H1 (cell line): Measurements from ENCODE around the gene MBOAT1. TPM values are rescaled to one million over a fixed set of nuclear protein-coding genes. Genes with fewer than 3 reads are reported as not detected.

ENCODE experiments used
- CTCF ChIA-PET: fragments of 300-600 bp; sonication (Branson Sonifier 250); formaldehyde crosslinking; loops from one replicate; lab custom pipeline; 2021; ENCODE audit not compliant: partially characterized antibody; lab: Charles Lee
- POLR2A ChIA-PET: fragments of 300-600 bp; sonication (Branson Sonifier 250); formaldehyde crosslinking; loops from one replicate; lab custom pipeline; 2021; ENCODE audit warnings: inconsistent platforms; ENCODE audit not compliant: partially characterized antibody; lab: Charles Lee
- DNase-seq, 2 experiments: peaks; one replicate each; pipeline versions ENCODE4 v3.0.0 to v3.0.0-alpha.2; 2010 to 2022; ENCODE audit warnings: low spot score in 2 of 2, low read depth in 1 of 2, mixed read lengths in 1 of 2
- FAIRE-seq: peaks from 2 replicates; lab custom pipeline; 2011; peaks lifted over from hg19 to GRCh38; lab: Jason Lieb, UNC
- H2AFZ ChIP-seq: 2 replicates; pipeline ENCODE4 v1.8.1; 2012; ENCODE audit warnings: low read length, inconsistent platforms
- H2AK5ac ChIP-seq: 2 replicates; pipeline ENCODE4 v1.6.1; 2013; ENCODE audit warnings: low read depth, low read length
- H2BK120ac ChIP-seq: replicated peaks from 2 replicates; pipeline ENCODE3; 2013; ENCODE audit warnings: low read depth, low read length, inconsistent platforms
- H2BK12ac ChIP-seq: 2 replicates; pipeline ENCODE4 v1.6.1; 2013; ENCODE audit warnings: low read depth, low read length
- H2BK15ac ChIP-seq: 2 replicates; pipeline ENCODE4 v1.6.1; 2013; ENCODE audit warnings: low read length
- H2BK20ac ChIP-seq: 2 replicates; pipeline ENCODE4 v1.6.1; 2013; ENCODE audit warnings: low read length
- H2BK5ac ChIP-seq: 2 replicates; pipeline ENCODE4 v1.6.1; 2013; ENCODE audit warnings: low read depth, low read length
- H3K14ac ChIP-seq: 2 replicates; pipeline ENCODE4 v1.6.1; 2013; ENCODE audit warnings: inconsistent platforms; ENCODE audit not compliant: insufficient read length
- H3K18ac ChIP-seq: 2 replicates; pipeline ENCODE4 v1.6.1; 2013; ENCODE audit warnings: low read length; ENCODE audit errors: extremely low read depth
- H3K23ac ChIP-seq: 2 replicates; pipeline ENCODE4 v1.6.1; 2013; ENCODE audit warnings: inconsistent platforms; ENCODE audit not compliant: insufficient read length
- H3K23me2 ChIP-seq: 2 replicates; pipeline ENCODE4 v1.6.1; 2013; ENCODE audit warnings: low read depth, low read length
- H3K27ac ChIP-seq: 2 replicates; pipeline ENCODE4 v1.6.1; 2011; ENCODE audit warnings: low read depth, low read length, inconsistent platforms
- H3K27me3 ChIP-seq, 4 experiments: replicated peaks in 1 of 4; 1 replicate in 1 of 4; 2 replicates in 3 of 4; pipeline versions ENCODE4 v1.6.1 to v1.8.1; 2011 to 2013; ENCODE audit warnings: low read length in 3 of 4, mild to moderate bottlenecking in 3 of 4, inconsistent platforms in 2 of 4, mixed read lengths in 2 of 4, moderate library complexity in 1 of 4; ENCODE audit not compliant: control insufficient read depth in 3 of 4, insufficient read depth in 3 of 4; ENCODE audit errors: extremely low read depth in 1 of 4
- H3K36me3 ChIP-seq, 4 experiments: 2 replicates each; pipeline versions ENCODE4 v1.6.1 to v1.8.1; 2011 to 2013; ENCODE audit warnings: mild to moderate bottlenecking in 4 of 4, low read length in 3 of 4, moderate library complexity in 2 of 4, control low read depth in 1 of 4, inconsistent platforms in 1 of 4; ENCODE audit not compliant: insufficient read depth in 4 of 4, control insufficient read depth in 2 of 4
- H3K4ac ChIP-seq: replicated peaks from 2 replicates; pipeline ENCODE3; 2013; ENCODE audit warnings: low read length, low read depth, mixed read lengths, inconsistent platforms; ENCODE audit not compliant: insufficient read length
- H3K4me1 ChIP-seq, 4 experiments: replicated peaks in 1 of 4; 1 replicate in 1 of 4; 2 replicates in 3 of 4; pipeline versions ENCODE4 v1.6.1 to v1.8.1; 2011 to 2013; ENCODE audit warnings: low read length in 3 of 4, inconsistent platforms in 2 of 4, mixed read lengths in 1 of 4; ENCODE audit not compliant: insufficient read depth in 4 of 4, control insufficient read depth in 3 of 4
- H3K4me2 ChIP-seq, 2 experiments: 2 replicates each; pipeline versions ENCODE4 v1.6.1 to v1.8.1; 2011 to 2013; ENCODE audit warnings: low read depth in 2 of 2, low read length in 2 of 2, control low read depth in 1 of 2, inconsistent platforms in 1 of 2, mild to moderate bottlenecking in 1 of 2; ENCODE audit not compliant: insufficient read depth in 1 of 2
- H3K4me3 ChIP-seq, 4 experiments: fragments of 200-600, 300-600 bp in 1 of 4; sonication (generic), shearing (Covaris generic), sonication (Bioruptor Twin) in 1 of 4; 2 replicates each; pipeline versions ENCODE4 v1.5.1 to v1.8.1; 2011 to 2016; ENCODE audit warnings: low read length in 4 of 4, low read depth in 3 of 4, control low read depth in 2 of 4, inconsistent platforms in 2 of 4, mild to moderate bottlenecking in 2 of 4, mixed read lengths in 1 of 4, moderate library complexity in 1 of 4; ENCODE audit not compliant: insufficient read depth in 2 of 4; ENCODE audit errors: extremely low read depth in 1 of 4
- H3K56ac ChIP-seq: replicated peaks from 2 replicates; pipeline ENCODE3; 2013; ENCODE audit warnings: low read depth, mild to moderate bottlenecking, mixed read lengths, low read length, inconsistent platforms; ENCODE audit not compliant: insufficient read length
- H3K79me1 ChIP-seq: 2 replicates; pipeline ENCODE4 v1.6.1; 2013; ENCODE audit warnings: low read depth, low read length, control low read depth
- H3K79me2 ChIP-seq, 2 experiments: 2 replicates each; pipeline versions ENCODE4 v1.6.1 to v1.8.1; 2012 to 2013; ENCODE audit warnings: low read length in 2 of 2, mild to moderate bottlenecking in 2 of 2, inconsistent platforms in 1 of 2; ENCODE audit not compliant: insufficient read depth in 2 of 2, control insufficient read depth in 1 of 2
- H3K9ac ChIP-seq, 4 experiments: replicated peaks in 1 of 4; 1 replicate in 1 of 4; 2 replicates in 3 of 4; pipeline versions ENCODE4 v1.6.1 to v1.8.1; 2011 to 2013; ENCODE audit warnings: low read depth in 3 of 4, low read length in 3 of 4, control low read depth in 2 of 4, mild to moderate bottlenecking in 2 of 4, moderate library complexity in 2 of 4, inconsistent platforms in 1 of 4; ENCODE audit errors: extremely low read depth in 1 of 4
- H3K9me3 ChIP-seq, 2 experiments: 2 replicates each; pipeline versions ENCODE4 v1.6.1 to v1.8.1; 2012 to 2013; ENCODE audit warnings: mild to moderate bottlenecking in 2 of 2, moderate library complexity in 2 of 2, control low read depth in 1 of 2, inconsistent platforms in 1 of 2, low read depth in 1 of 2, low read length in 1 of 2, mixed read lengths in 1 of 2; ENCODE audit not compliant: insufficient read depth in 2 of 2
- H4K20me1 ChIP-seq, 2 experiments: replicated peaks in 1 of 2; 2 replicates each; pipeline versions ENCODE3 to v1.8.1; 2011 to 2013; ENCODE audit warnings: inconsistent platforms in 2 of 2, low read length in 2 of 2, mild to moderate bottlenecking in 1 of 2; ENCODE audit not compliant: insufficient read depth in 2 of 2, control insufficient read depth in 1 of 2
- H4K5ac ChIP-seq: 2 replicates; pipeline ENCODE4 v1.6.1; 2013; ENCODE audit warnings: low read length, low read depth, mixed read lengths, inconsistent platforms; ENCODE audit not compliant: insufficient read length
- H4K8ac ChIP-seq: 2 replicates; pipeline ENCODE4 v1.8.0; 2013; ENCODE audit warnings: mild to moderate bottlenecking, moderate library complexity, low read length, inconsistent platforms; ENCODE audit not compliant: insufficient read depth; ENCODE audit errors: extremely low read depth
- H4K91ac ChIP-seq: replicated peaks from 2 replicates; pipeline ENCODE3; 2013; ENCODE audit warnings: low read length, mixed read lengths, inconsistent platforms; ENCODE audit not compliant: insufficient read length
- CTCF ChIP-seq, 3 experiments: IDR thresholded peaks; 1 replicate in 2 of 3; 2 replicates in 1 of 3; pipeline versions ENCODE4 v1.5.1 to v1.6.1; 2011; ENCODE audit warnings: low read length in 3 of 3, mild to moderate bottlenecking in 3 of 3, inconsistent platforms in 2 of 3, low read depth in 1 of 3, moderate library complexity in 1 of 3; ENCODE audit not compliant: insufficient read depth in 1 of 3; ENCODE audit errors: control extremely low read depth in 1 of 3
- KDM1A ChIP-seq: fragments of 200-600, 300-600 bp; sonication (generic); IDR thresholded peaks from 2 replicates; pipeline ENCODE4 v1.7.1; 2016; ENCODE audit warnings: mild to moderate bottlenecking, low read length, borderline replicate concordance
- NRF1 ChIP-seq: IDR thresholded peaks from 2 replicates; pipeline ENCODE4 v1.6.1; 2011; ENCODE audit warnings: mild to moderate bottlenecking, low read depth, low read length, improper control_type of control experiment
- POU5F1 ChIP-seq: IDR thresholded peaks from 2 replicates; pipeline ENCODE4 v1.6.1; 2011; ENCODE audit warnings: low read depth, mild to moderate bottlenecking, low read length, moderate library complexity
- WGBS, 2 experiments: shearing (Covaris generic) in 1 of 2; methylation state at CpG; one replicate each; pipeline versions ENCODE4 v1.1.6 to v1.1.7; 2013 to 2015; ENCODE audit warnings: low lambda C conversion rate in 2 of 2, mixed read lengths in 2 of 2, inconsistent platforms in 1 of 2, low coverage in 1 of 2, missing lambda C conversion rate in 1 of 2; ENCODE audit not compliant: insufficient replicate concordance in 2 of 2, insufficient coverage in 1 of 2, insufficient read length in 1 of 2; ENCODE audit errors: extremely low coverage in 1 of 2, missing lambda C conversion rate in 1 of 2; 5-methylcytosine and 5-hydroxymethylcytosine counted together
- polyA plus RNA-seq, 7 experiments: library from polyadenylated mRNA; depleted of rRNA in 3 of 7; stranded (reverse) in 5 of 7; unstranded in 2 of 7; fragments of >200 nt in 5 of 7; fragments of 200-250 nt in 2 of 7; gene quantifications; 1 replicate in 5 of 7; 2 replicates in 1 of 7; 4 replicates in 1 of 7; pipeline versions ENCODE4 v1.2.1 to v1.2.3, GENCODE V29; 2011 to 2013; ENCODE audit warnings: missing spikeins in 2 of 7, mixed read lengths in 2 of 7
- total RNA-seq: library from RNA; stranded (reverse); fragmentation: NEBNext Ultra II Directional; extraction: Animal tissue kit (Norgen Biotek cat#: 25700); gene quantifications from 2 replicates; pipeline ENCODE4 v1.2.1, GENCODE V29; 2021

Gene MBOAT1
- total and polyA plus RNA-seq, 2 of the 8 experiments (the other 6 are each of a cell fraction or from before 2014, with no cell fraction given) = 4.9 to 19.5 TPM

- Histone ChIP-seq H2AK5ac (no peak overlapping the region), H3K79me2 (peaks cover 0 to 8% of the 10 kb centered on the region in 2 experiments; a peak in 2 of 4 replicates), H3K4me2 (no peak overlapping the region), H3K14ac (no peak overlapping the region), H3K79me1 (no peaks in the 10 kb centered on the region; the same call in 1 of the 2 replicates), H2BK120ac (no peak overlapping the region), H3K23me2 (no peaks in the 10 kb centered on the region), H3K27ac (no peak overlapping the region), H3K36me3 (no peaks in the 10 kb centered on the region), H2BK20ac (no peak overlapping the region), H3K9me3 (no peaks in the 10 kb centered on the region), H2BK15ac (no peak overlapping the region), H3K27me3 (no peaks in the 10 kb centered on the region), H3K4me1 (peaks cover 0 to 12% (median under 1%) of the 10 kb centered on the region in 4 experiments; a peak in 1 of 7 replicates), H4K8ac (no peak overlapping the region), H3K23ac (no peak overlapping the region), H3K56ac (no peak overlapping the region), H3K4me3 (no peak overlapping the region), H4K20me1 (no peaks in the 10 kb centered on the region), H3K4ac (no peak overlapping the region), H3K9ac (no peak overlapping the region), H2BK5ac (no peak overlapping the region), H4K91ac (no peak overlapping the region), H2BK12ac (no peak overlapping the region), H4K5ac (no peak overlapping the region), H3K18ac (no peak overlapping the region), H2AFZ (no peak overlapping the region)
- WGBS, 2 experiments = 53% methylated on average over 2 of the region's 2 CpGs; no CpG with 5 or more reads in 1 of the 2 experiments
- ChIA-PET POLR2A (no interaction called here), CTCF (interaction anchor here (0.6 to 1.7 kb wide), 2 partner anchors 20 to 1581 kb away, joined by 3 to 5 read pairs; no protein-coding TSS in a partner anchor)
- FAIRE-seq (no peak), DNase-seq (no peak)
- TF ChIP-seq POU5F1 (no peak), CTCF (IDR thresholded peaks at IDR 0.05; ENCODE audit: control extremely low read depth in 1 of 3, insufficient read depth in 1 of 3, low read depth in 1 of 3, low read length in 3 of 3) (no peak), KDM1A (no peak), NRF1 (no peak)
Observed at GRCh38 chr6:20162515-20162914, 49.8 kb downstream of the MBOAT1 start.
